ENCODE data around the gene AHCYL2. TPM values are rescaled to one million over a fixed set of nuclear protein-coding genes. Genes with fewer than 3 reads are reported as not detected.
A peak's percentile ranks its signal among the peaks of the same experiment; 100 is the strongest.

Gene AHCYL2
- total RNA-seq, 1 experiment from 2014 or later = 25.6 TPM

- TF ChIP-seq HMGXB4 (CRISPR knock-in tag; IDR thresholded peaks at IDR 0.05) (no peak; the same call in 1 of the 2 replicates), PRDM15 (CRISPR knock-in tag; IDR thresholded peaks at IDR 0.05) (no peak), AFF4 (CRISPR knock-in tag; IDR thresholded peaks at IDR 0.05; ENCODE audit: borderline replicate concordance) (no peak), ZNF425 (CRISPR knock-in tag; conservative IDR thresholded peaks at IDR 0.05) (no peak), SMAD3 (CRISPR knock-in tag; IDR thresholded peaks at IDR 0.05; ENCODE audit: borderline replicate concordance) (no peak), FOXP4 (CRISPR knock-in tag; IDR thresholded peaks at IDR 0.05) (peak; percentile 34; the same call in 1 of the 2 replicates), MAX (CRISPR knock-in tag; IDR thresholded peaks at IDR 0.05) (peak; percentile 65), ZNF232 (CRISPR knock-in tag; IDR thresholded peaks at IDR 0.05) (peak; percentile 87), ZNF512 (CRISPR knock-in tag; IDR thresholded peaks at IDR 0.05; ENCODE audit: borderline replicate concordance) (no peak), ERG (CRISPR knock-in tag; IDR thresholded peaks at IDR 0.05) (no peak), JUN (CRISPR knock-in tag; IDR thresholded peaks at IDR 0.05) (no peak), HMGA2 (CRISPR knock-in tag; IDR thresholded peaks at IDR 0.05) (no peak), NR2C2 (CRISPR knock-in tag; IDR thresholded peaks at IDR 0.05) (no peak), MLX (CRISPR knock-in tag; IDR thresholded peaks at IDR 0.05) (no peak), ZMAT4 (CRISPR knock-in tag; IDR thresholded peaks at IDR 0.05) (no peak), EMX1 (CRISPR knock-in tag; IDR thresholded peaks at IDR 0.05) (0 out of 2 replicates have a peak, but pooled peaks have one; percentile 48), SOX15 (CRISPR knock-in tag; IDR thresholded peaks at IDR 0.05) (no peak), ZNF396 (CRISPR knock-in tag; IDR thresholded peaks at IDR 0.05; ENCODE audit: borderline replicate concordance) (no peak), TEAD4 (CRISPR knock-in tag; IDR thresholded peaks at IDR 0.05) (no peak)
Measured at GRCh38 chr7:129433847-129434674, 209.2 kb downstream of the AHCYL2 start, which contains the start of gene STRIP2 (continued).
